ENCODE results near the gene LYPD6B. TPM values are rescaled to one million over a fixed set of nuclear protein-coding genes. Genes with fewer than 3 reads are reported as not detected.

LYPD6B gene
- polyA plus RNA-seq, 1 of the 3 experiments (the other 2 are of a cell fraction) = 18.2 TPM

- no peaks in the 10 kb centered on the region for H3K9me3 ChIP-seq
- H3K27me3 ChIP-seq (ENCODE audit: insufficient read depth) = no peaks in the 10 kb centered on the region
- no peaks in the 10 kb centered on the region for H3K36me3 ChIP-seq (replicated peaks in 1 of 2; ENCODE audit: control insufficient read depth in 1 of 2, insufficient read depth in 2 of 2, low read length in 1 of 2)
- H3K27ac ChIP-seq (ENCODE audit: low read depth in 2 of 2, low read length in 1 of 2) = no peak overlapping the region
- POLR2A ChIA-PET = no interaction called here
- no peak for DNase-seq
- CTCF ChIA-PET = interaction anchor here (1.3 kb wide), 1 partner anchor 8 kb away, joined by 3 read pairs; no protein-coding TSS in a partner anchor
- no peaks in the 10 kb centered on the region; a peak in 1 of 4 replicates for H3K4me1 ChIP-seq (ENCODE audit: control insufficient read depth in 1 of 2, insufficient read depth in 2 of 2, low read depth in 1 of 2, low read length in 1 of 2)
- H3K79me2 ChIP-seq (ENCODE audit: insufficient read depth) = no peaks in the 10 kb centered on the region
- H3F3A ChIP-seq (replicated peaks; ENCODE audit: insufficient read depth) = no peaks in the 10 kb centered on the region
- no peak overlapping the region for H3K4me3 ChIP-seq (ENCODE audit: low read depth in 2 of 2, low read length in 1 of 2)
- H3K9me2 ChIP-seq = no peaks in the 10 kb centered on the region
- H2AFZ ChIP-seq (ENCODE audit: low read depth) = no peak overlapping the region
- H4K20me1 ChIP-seq (ENCODE audit: insufficient read depth) = no peaks in the 10 kb centered on the region
- no peak overlapping the region for H3K4me2 ChIP-seq
- TF ChIP-seq RAD21 (IDR thresholded peaks at IDR 0.05; ENCODE audit: low read length) = no peak
- no peak for TF ChIP-seq SIN3A (IDR thresholded peaks at IDR 0.05; ENCODE audit: borderline replicate concordance, low read depth, low read length)
- no peak for TF ChIP-seq USF1 (IDR thresholded peaks at IDR 0.05; ENCODE audit: borderline replicate concordance, low read depth)
- TF ChIP-seq NFIC (IDR thresholded peaks at IDR 0.05; ENCODE audit: borderline replicate concordance) = no peak
- TF ChIP-seq RCOR1 (IDR thresholded peaks at IDR 0.05; ENCODE audit: low read length) = no peak
- TF ChIP-seq EZH2phosphoT487 (IDR thresholded peaks at IDR 0.05; ENCODE audit: borderline replicate concordance, low read depth) = no peak
- TF ChIP-seq GABPA (IDR thresholded peaks at IDR 0.05; ENCODE audit: low read depth) = no peak
- no peak for TF ChIP-seq FOSL2 (IDR thresholded peaks at IDR 0.05; ENCODE audit: borderline replicate concordance, low read depth)
- no peak for TF ChIP-seq MEF2A (IDR thresholded peaks at IDR 0.05; ENCODE audit: borderline replicate concordance, low read depth)
- TF ChIP-seq RFX5 (IDR thresholded peaks at IDR 0.05; ENCODE audit: low read length) = no peak
- no peak for TF ChIP-seq TAF1 (IDR thresholded peaks at IDR 0.05; ENCODE audit: borderline replicate concordance, low read depth, low read length)
- TF ChIP-seq FOXM1 (IDR thresholded peaks at IDR 0.05; ENCODE audit: low read depth) = no peak
- TF ChIP-seq MAX (IDR thresholded peaks at IDR 0.05; ENCODE audit: low read depth) = no peak
- TF ChIP-seq NRF1 (IDR thresholded peaks at IDR 0.05; ENCODE audit: low read depth, low read length) = no peak
- no peak for TF ChIP-seq CHD2 (IDR thresholded peaks at IDR 0.05; ENCODE audit: low read length, partially characterized antibody)
- no peak overlapping the region for H3K9ac ChIP-seq
- 57% methylated on average over 5 of the region's 5 CpGs for WGBS (ENCODE audit: low lambda C conversion rate)
Measured at GRCh38 chr2:149167001-149167780, 128.7 kb downstream of the LYPD6B start.

GRCh38 chr2:149167941-149168340 is 129.4 kb downstream of the LYPD6B start:
- CTCF ChIA-PET = interaction anchor here (1.3 kb wide), 1 partner anchor 9 kb away, joined by 3 read pairs; no protein-coding TSS in a partner anchor
- H3K4me1 ChIP-seq (ENCODE audit: control insufficient read depth in 1 of 2, insufficient read depth in 2 of 2, low read depth in 1 of 2, low read length in 1 of 2) = no peaks in the 10 kb centered on the region; a peak in 1 of 4 replicates
- H4K20me1 ChIP-seq (ENCODE audit: insufficient read depth) = no peaks in the 10 kb centered on the region
- no peak overlapping the region for H3K4me2 ChIP-seq
- 80% methylated on average over 4 of the region's 4 CpGs for WGBS (ENCODE audit: low lambda C conversion rate)
- POLR2A ChIA-PET = no interaction called here
- no peak for TF ChIP-seq TAF1 (IDR thresholded peaks at IDR 0.05; ENCODE audit: borderline replicate concordance, low read depth, low read length)
- no peaks in the 10 kb centered on the region for H3K9me3 ChIP-seq
- H3K27ac ChIP-seq (ENCODE audit: low read depth in 2 of 2, low read length in 1 of 2) = no peak overlapping the region
- H3K9me2 ChIP-seq = no peaks in the 10 kb centered on the region
- no peaks in the 10 kb centered on the region for H3K27me3 ChIP-seq (ENCODE audit: insufficient read depth)
- no peaks in the 10 kb centered on the region for H3K36me3 ChIP-seq (replicated peaks in 1 of 2; ENCODE audit: control insufficient read depth in 1 of 2, insufficient read depth in 2 of 2, low read length in 1 of 2)
- H2AFZ ChIP-seq (ENCODE audit: low read depth) = no peak overlapping the region
- H3K79me2 ChIP-seq (ENCODE audit: insufficient read depth) = no peaks in the 10 kb centered on the region
- H3K4me3 ChIP-seq (ENCODE audit: low read depth in 2 of 2, low read length in 1 of 2) = no peak overlapping the region
- DNase-seq = no peak
- H3K9ac ChIP-seq = no peak overlapping the region
- no peaks in the 10 kb centered on the region for H3F3A ChIP-seq (replicated peaks; ENCODE audit: insufficient read depth)

Measured in SK-N-SH (cell line).